Smooth muscle cell (in vitro differentiated cells): ENCODE measurements around the gene VPS35L. TPM values are rescaled to one million over a fixed set of nuclear protein-coding genes. Genes with fewer than 3 reads are reported as not detected.

Experiments
- DNase-seq: peaks from one replicate; lab custom pipeline; 2025; ENCODE audit not compliant: unreplicated experiment; lab: John Stamatoyannopoulos, UW
- H2AFZ ChIP-seq: fragments of 200-600 bp; sonication (generic); 2 replicates; pipeline ENCODE4 v1.6.0; 2016; ENCODE audit warnings: antibody characterized with exemption, low read depth, mild to moderate bottlenecking
- H3F3A ChIP-seq: fragments of 200-600 bp; sonication (generic); 2 replicates; pipeline ENCODE4 v1.6.0; 2017; ENCODE audit warnings: antibody characterized with exemption, low read depth
- H3K27ac ChIP-seq: fragments of 200-600 bp; sonication (generic); 2 replicates; pipeline ENCODE4 v1.5.1; 2016; ENCODE audit warnings: low read depth, mild to moderate bottlenecking
- H3K27me3 ChIP-seq: fragments of 200-600 bp; sonication (generic); 2 replicates; pipeline ENCODE4 v1.6.1; 2016; ENCODE audit warnings: low read depth, mild to moderate bottlenecking
- H3K36me3 ChIP-seq: fragments of 200-600 bp; sonication (generic); 2 replicates; pipeline ENCODE4 v1.5.1; 2016; ENCODE audit warnings: low read depth
- H3K4me1 ChIP-seq: fragments of 200-600 bp; sonication (generic); 2 replicates; pipeline ENCODE4 v1.5.1; 2016; ENCODE audit warnings: low read depth
- H3K4me2 ChIP-seq: fragments of 200-600 bp; sonication (generic); 2 replicates; pipeline ENCODE4 v1.6.0; 2016; ENCODE audit warnings: mild to moderate bottlenecking
- H3K4me3 ChIP-seq: fragments of 200-600 bp; sonication (generic); 2 replicates; pipeline ENCODE4 v1.5.1; 2016; ENCODE audit warnings: mild to moderate bottlenecking
- H3K79me2 ChIP-seq: fragments of 200-600 bp; sonication (generic); 2 replicates; pipeline ENCODE4 v1.6.0; 2016; ENCODE audit warnings: low read depth, mild to moderate bottlenecking
- H3K9ac ChIP-seq: fragments of 200-600 bp; sonication (generic); 2 replicates; pipeline ENCODE4 v1.6.0; 2016; ENCODE audit warnings: low read depth
- H3K9me3 ChIP-seq: fragments of 200-600 bp; sonication (generic); replicated peaks from 2 replicates; pipeline ENCODE4 v1.5.1; 2016; ENCODE audit warnings: low read depth
- H4K20me1 ChIP-seq: fragments of 200-600 bp; sonication (generic); 2 replicates; pipeline ENCODE4 v1.6.0; 2016; ENCODE audit warnings: low read depth
- CTCF ChIP-seq: fragments of 200-600 bp; sonication (generic); IDR thresholded peaks from 2 replicates; pipeline ENCODE4 v1.5.1; 2017; ENCODE audit warnings: borderline replicate concordance, mild to moderate bottlenecking, antibody characterized with exemption; ENCODE audit not compliant: insufficient read depth, poor library complexity, severe bottlenecking
- WGBS: methylation state at CpG from one replicate; pipeline ENCODE4 v1.1.7; 2016; ENCODE audit warnings: low lambda C conversion rate; 5-methylcytosine and 5-hydroxymethylcytosine counted together
- polyA plus RNA-seq: library from polyadenylated mRNA; unstranded; fragments of >200 nt; fragmentation: Nextera tagmentation; extraction: Ambion mirVana; gene quantifications from 2 replicates; pipeline ENCODE4 v1.2.1, GENCODE V29; 2016
- total RNA-seq: library from RNA; depleted of rRNA; stranded (reverse); fragments of >200 nt; gene quantifications from 2 replicates; pipeline ENCODE4 v1.2.3, GENCODE V29; 2014

VPS35L gene
- total and polyA plus RNA-seq, 2 experiments from 2014 or later: 46.7 to 47.4 TPM

- no peaks in the 10 kb centered on the region for H3K79me2 ChIP-seq
- no peak overlapping the region for H3K4me3 ChIP-seq
- no peaks in the 10 kb centered on the region for H3F3A ChIP-seq
- DNase-seq: no peak
- no peaks in the 10 kb centered on the region for H3K9me3 ChIP-seq
- H3K4me1 ChIP-seq: no peaks in the 10 kb centered on the region
- H3K4me2 ChIP-seq: peak overlapping the region; percentile 6
- H3K27ac ChIP-seq: peak overlapping the region; percentile 63
- TF ChIP-seq CTCF: no peak
- no peaks in the 10 kb centered on the region for H4K20me1 ChIP-seq
- H2AFZ ChIP-seq: no peak overlapping the region
- no peak overlapping the region for H3K9ac ChIP-seq
- H3K36me3 ChIP-seq: peaks cover 6% of the 10 kb centered on the region
- H3K27me3 ChIP-seq: no peaks in the 10 kb centered on the region
- WGBS: 81% methylated on average over 18 of the region's 18 CpGs
Observed at GRCh38 chr16:19704321-19705145, 149.0 kb downstream of the VPS35L start.

- TF ChIP-seq CTCF: no peak
- Histone ChIP-seq H3K27ac (peak overlapping the region; percentile 63), H3K4me1 (no peaks in the 10 kb centered on the region), H3F3A (no peaks in the 10 kb centered on the region), H3K4me3 (no peak overlapping the region), H3K27me3 (no peaks in the 10 kb centered on the region), H3K79me2 (no peaks in the 10 kb centered on the region), H4K20me1 (no peaks in the 10 kb centered on the region), H3K9ac (no peak overlapping the region), H3K4me2 (no peak overlapping the region), H2AFZ (no peak overlapping the region), H3K9me3 (no peaks in the 10 kb centered on the region), H3K36me3 (peaks cover 6% of the 10 kb centered on the region)
- 95% methylated on average over 8 of the region's 8 CpGs for WGBS
- DNase-seq: no peak
Observed at GRCh38 chr16:19705146-19705501, 149.6 kb downstream of the VPS35L start.

- Histone ChIP-seq H3K4me2 (no peak overlapping the region), H3K4me3 (no peak overlapping the region), H3K9me3 (no peaks in the 10 kb centered on the region), H3K36me3 (peaks cover 6% of the 10 kb centered on the region), H2AFZ (no peak overlapping the region), H3K27me3 (no peaks in the 10 kb centered on the region), H3F3A (no peaks in the 10 kb centered on the region), H3K4me1 (peaks cover 6% of the 10 kb centered on the region), H4K20me1 (no peaks in the 10 kb centered on the region), H3K9ac (no peak overlapping the region), H3K27ac (no peak overlapping the region), H3K79me2 (no peaks in the 10 kb centered on the region)
- 94% methylated on average over 5 of the region's 5 CpGs for WGBS
- DNase-seq: no peak
- TF ChIP-seq CTCF: no peak
Observed at GRCh38 chr16:19705843-19706242, 150.3 kb downstream of the VPS35L start.

GRCh38 chr16:19706846-19707245, 151.3 kb downstream of the VPS35L start:
- Histone ChIP-seq H3K9me3 (no peaks in the 10 kb centered on the region), H4K20me1 (no peaks in the 10 kb centered on the region), H2AFZ (no peak overlapping the region), H3K27me3 (no peaks in the 10 kb centered on the region), H3K79me2 (no peaks in the 10 kb centered on the region), H3K9ac (no peak overlapping the region), H3K27ac (no peak overlapping the region), H3K4me2 (no peak overlapping the region), H3K4me3 (no peak overlapping the region), H3K36me3 (peaks cover 6% of the 10 kb centered on the region), H3K4me1 (peaks cover 7% of the 10 kb centered on the region), H3F3A (no peaks in the 10 kb centered on the region)
- WGBS: over 99% methylated on average over 15 of the region's 15 CpGs
- DNase-seq: no peak
- TF ChIP-seq CTCF: no peak
